Fibroblast of gingiva (primary cell): ENCODE results near the gene HSP90AA1.

Experiments
- DNase-seq: peaks from one replicate; pipeline ENCODE4 v3.0.0-alpha.2; 2011; ENCODE audit warnings: low read depth

HSP90AA1 gene

DNA sequence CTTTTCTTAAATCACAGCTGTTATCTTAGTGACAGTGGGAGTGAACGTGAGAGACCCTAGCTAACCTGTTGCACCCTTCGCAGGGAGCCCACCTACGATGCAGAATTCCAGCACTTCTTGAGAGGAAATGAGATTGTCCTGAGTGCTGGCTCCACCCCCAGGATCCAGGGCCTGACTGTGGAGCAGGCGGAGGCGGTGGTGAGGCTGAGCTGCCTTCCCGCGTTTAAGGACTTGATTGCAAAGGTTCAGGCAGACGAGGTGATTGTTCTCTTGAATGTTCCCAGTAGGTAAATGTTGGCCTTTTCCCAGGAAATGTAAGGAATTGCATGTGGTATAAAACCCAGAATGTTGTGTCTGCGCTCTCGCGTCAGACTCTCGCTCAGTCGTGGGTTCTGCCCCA lies 46.7 kb downstream of the HSP90AA1 start:
- no peak for DNase-seq

GRCh38 chr14:102039157-102039556 lies 47.7 kb downstream of the HSP90AA1 start:
- no peak for DNase-seq

GRCh38 chr14:102037686-102038085 lies 49.2 kb downstream of the HSP90AA1 start:
- no peak for DNase-seq

DNA sequence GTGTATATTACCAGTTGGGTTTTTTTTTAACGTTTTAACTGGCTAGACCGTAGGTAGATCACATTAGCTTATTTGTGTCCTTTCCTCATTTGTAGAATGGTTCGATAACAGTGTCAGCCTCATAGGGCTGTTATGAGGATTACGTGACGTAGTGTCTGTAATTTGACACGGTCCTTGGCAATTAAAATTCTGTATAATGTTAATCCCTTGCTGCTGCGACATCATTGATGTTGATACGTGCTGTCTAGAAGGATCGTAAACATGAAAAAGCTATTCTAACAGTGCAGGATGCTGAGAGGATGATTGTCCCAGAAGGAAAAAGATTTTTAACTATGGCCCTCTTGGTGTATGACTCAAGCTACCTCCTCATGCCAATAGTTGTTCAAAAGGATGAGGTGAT lies 50.9 kb downstream of the HSP90AA1 start:
- DNase-seq = no peak

DNA sequence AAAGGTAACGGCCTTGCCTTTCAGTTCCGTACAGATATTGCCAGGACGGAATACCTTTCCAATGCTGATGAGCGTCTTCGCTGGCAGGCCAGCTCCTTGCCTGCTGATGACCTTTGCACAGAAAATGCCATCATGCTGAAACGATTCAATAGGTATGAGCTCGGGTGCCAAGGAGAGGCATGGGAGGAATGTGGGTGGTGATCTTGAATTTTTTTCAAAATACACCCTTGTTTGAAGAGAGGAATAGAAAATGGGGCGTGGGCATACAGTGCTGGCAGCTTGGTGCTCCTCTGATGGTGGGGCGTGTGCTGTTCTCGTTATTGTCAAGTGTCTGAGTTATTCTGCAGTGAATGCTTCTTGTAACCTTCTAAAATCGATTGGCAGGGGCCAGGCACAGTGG lies 52.5 kb downstream of the HSP90AA1 start:
- DNase-seq = no peak

DNA sequence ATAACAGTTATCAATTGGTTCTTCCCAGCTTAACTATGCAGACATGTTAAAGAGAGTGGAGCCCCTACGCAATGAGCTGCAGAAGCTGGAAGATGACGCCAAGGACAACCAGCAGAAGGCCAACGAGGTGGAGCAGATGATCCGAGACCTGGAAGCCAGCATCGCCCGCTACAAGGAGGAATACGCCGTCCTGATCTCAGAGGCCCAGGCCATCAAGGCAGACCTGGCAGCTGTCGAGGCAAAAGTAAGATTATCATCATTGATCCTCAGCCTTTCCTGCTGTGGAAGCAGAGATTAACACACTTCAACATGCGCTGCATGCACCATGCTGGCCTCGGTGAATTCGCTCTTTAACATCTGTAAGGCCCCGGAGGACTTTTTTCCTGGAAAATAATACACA lies 53.6 kb downstream of the HSP90AA1 start:
- DNase-seq = no peak
